Fibroblast of lung (primary cell): ENCODE data around the gene FKTN. TPM values are rescaled to one million over a fixed set of nuclear protein-coding genes. Genes with fewer than 3 reads are reported as not detected.

Source experiments
- DNase-seq, 2 donors: peaks; one replicate each; pipeline versions ENCODE4 v3.0.0 to v3.0.0-alpha.2; 2010; ENCODE audit warnings: low read depth in 2 of 2
- H2AFZ ChIP-seq: 2 replicates; pipeline ENCODE4 v1.5.1; 2012; ENCODE audit warnings: low read length, control low read depth, inconsistent platforms
- H3K27ac ChIP-seq: 2 replicates; pipeline ENCODE4 v1.5.1; 2011; ENCODE audit warnings: low read length, control low read depth; ENCODE audit not compliant: insufficient read depth
- H3K27me3 ChIP-seq: 2 replicates; pipeline ENCODE4 v1.5.1; 2011; ENCODE audit warnings: mild to moderate bottlenecking, low read length; ENCODE audit not compliant: control insufficient read depth, insufficient read depth
- H3K36me3 ChIP-seq: 2 replicates; pipeline ENCODE4 v1.5.1; 2011; ENCODE audit warnings: low read length; ENCODE audit not compliant: control insufficient read depth, insufficient read depth
- H3K4me1 ChIP-seq: 2 replicates; pipeline ENCODE4 v1.5.1; 2011; ENCODE audit warnings: low read length; ENCODE audit not compliant: control insufficient read depth, insufficient read depth; ENCODE audit errors: extremely low read depth
- H3K4me2 ChIP-seq: 2 replicates; pipeline ENCODE4 v1.5.1; 2011; ENCODE audit warnings: low read length, control low read depth; ENCODE audit not compliant: insufficient read depth; ENCODE audit errors: extremely low read depth
- H3K4me3 ChIP-seq, 4 experiments: fragments of 200-600 bp in 1 of 4; sonication (generic) in 1 of 4; replicated peaks in 1 of 4; 2 replicates each; pipeline ENCODE4 v1.5.1; 2011 to 2016; ENCODE audit warnings: low read length in 4 of 4, low read depth in 3 of 4, mild to moderate bottlenecking in 3 of 4, control low read depth in 2 of 4, inconsistent platforms in 1 of 4, mixed read lengths in 1 of 4; ENCODE audit not compliant: insufficient read depth in 1 of 4; ENCODE audit errors: control extremely low read depth in 1 of 4
- H3K79me2 ChIP-seq: 2 replicates; pipeline ENCODE4 v1.5.1; 2012; ENCODE audit warnings: mild to moderate bottlenecking, low read length, inconsistent platforms; ENCODE audit not compliant: control insufficient read depth, insufficient read depth
- H3K9ac ChIP-seq: 2 replicates; pipeline ENCODE4 v1.5.1; 2011; ENCODE audit warnings: mild to moderate bottlenecking, low read length, control low read depth; ENCODE audit not compliant: insufficient read depth
- H3K9me3 ChIP-seq: 2 replicates; pipeline ENCODE4 v1.5.1; 2012; ENCODE audit warnings: low read depth, low read length; ENCODE audit not compliant: control insufficient read depth, insufficient read depth
- H4K20me1 ChIP-seq: 2 replicates; pipeline ENCODE4 v1.5.1; 2011; ENCODE audit warnings: low read length; ENCODE audit not compliant: control insufficient read depth, insufficient read depth; ENCODE audit errors: extremely low read depth
- EZH2 ChIP-seq: IDR thresholded peaks from 2 replicates; pipeline ENCODE4 v1.5.1; 2012; ENCODE audit warnings: low read length, control low read depth, mild to moderate bottlenecking; ENCODE audit errors: missing control alignments
- polyA minus RNA-seq: library from RNA; depleted of rRNA, polyadenylated mRNA; stranded (reverse); fragments of >200 nt; gene quantifications from 2 replicates; pipeline ENCODE4 v1.2.3, GENCODE V29; 2011; ENCODE audit warnings: low replicate concordance
- polyA plus RNA-seq, 2 donors: library from polyadenylated mRNA; depleted of rRNA in 1 of 2; stranded (reverse) in 1 of 2; unstranded in 1 of 2; fragments of >200 nt; gene quantifications; 2 replicates each; pipeline ENCODE4 v1.2.1, GENCODE V29; 2011 to 2012; ENCODE audit warnings: missing spikeins in 1 of 2
- total RNA-seq: library from RNA; depleted of rRNA; stranded (reverse); fragments of >200 nt; gene quantifications from 2 replicates; pipeline ENCODE4 v1.2.1, GENCODE V29; 2014
- TF ChIP-seq, protein P1 (sequence below), 2 donors: IDR thresholded peaks in 1 of 2; conservative IDR thresholded peaks in 1 of 2; 1 replicate in 1 of 2; 2 replicates in 1 of 2; pipeline ENCODE4 v1.5.1; 2011 to 2012; ENCODE audit warnings: low read length in 2 of 2, control low read depth in 1 of 2, inconsistent platforms in 1 of 2, low read depth in 1 of 2, mild to moderate bottlenecking in 1 of 2

Gene FKTN
- 29.0 and 32.9 TPM in 2 replicates for total RNA-seq
- polyA plus RNA-seq, result 22.8 and 31.0 TPM in 2 replicates
- polyA plus RNA-seq (2012), result 11.1 and 15.7 TPM in 2 replicates
- 4.6 and 15.7 TPM in 2 replicates for polyA minus RNA-seq

DNA sequence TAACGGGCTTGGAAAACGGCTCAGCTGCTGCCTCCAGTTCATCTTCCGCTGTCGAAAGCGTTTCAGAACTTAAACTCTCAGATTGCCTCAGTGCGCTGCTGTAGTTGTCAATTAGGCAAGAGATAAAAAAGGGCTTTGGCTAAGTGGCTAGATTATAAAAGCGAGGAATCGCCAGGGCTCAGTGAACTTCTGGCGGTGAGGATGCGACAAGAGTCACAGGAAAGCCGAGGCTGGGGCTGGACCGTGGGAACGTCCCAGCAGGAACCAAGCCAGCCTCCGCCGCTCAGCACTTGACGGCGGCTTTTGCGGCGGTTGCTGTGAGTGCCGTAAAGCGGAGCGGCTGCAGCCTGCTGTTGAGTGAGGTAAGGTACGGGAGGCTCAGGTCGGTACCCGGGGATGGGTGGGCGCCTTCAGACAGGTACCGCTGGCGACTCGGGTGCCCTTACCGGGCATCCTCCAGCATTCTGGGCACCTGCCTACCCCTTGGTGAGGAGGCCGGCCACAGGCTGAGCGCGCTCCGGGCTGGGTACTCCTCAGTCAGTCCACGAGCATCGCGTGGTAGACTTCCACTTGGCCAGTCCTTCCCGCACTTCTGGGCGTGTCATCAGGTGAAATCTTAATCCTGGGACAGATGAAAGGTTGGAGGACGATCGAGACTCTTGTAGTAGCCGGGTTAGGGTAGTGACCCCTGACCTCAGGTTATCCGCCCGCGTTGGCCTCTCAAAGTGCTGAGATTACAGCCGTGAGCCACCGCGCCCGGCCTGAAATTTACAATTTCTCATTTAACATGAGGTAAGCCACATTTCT, at the start of gene FKTN:
Gene FKTN, plus strand, starts transcription at position 328 of the 807 bp plus-strand sequence. CDS start 16,902 bp downstream, outside the sequence.
- peaks cover 6% of the 10 kb centered on the region for H3K79me2 ChIP-seq
- no peaks in the 10 kb centered on the region for H3K4me1 ChIP-seq
- H4K20me1 ChIP-seq, result no peaks in the 10 kb centered on the region
- peak within 1 kb of the TSS; percentile 40 for H3K27ac ChIP-seq
- peak within 1 kb of the TSS; percentile 64 for H3K9ac ChIP-seq
- DNase-seq, result peak; percentile 82 to 85
- TF ChIP-seq EZH2, result no peak
- TF ChIP-seq, protein P1, sequence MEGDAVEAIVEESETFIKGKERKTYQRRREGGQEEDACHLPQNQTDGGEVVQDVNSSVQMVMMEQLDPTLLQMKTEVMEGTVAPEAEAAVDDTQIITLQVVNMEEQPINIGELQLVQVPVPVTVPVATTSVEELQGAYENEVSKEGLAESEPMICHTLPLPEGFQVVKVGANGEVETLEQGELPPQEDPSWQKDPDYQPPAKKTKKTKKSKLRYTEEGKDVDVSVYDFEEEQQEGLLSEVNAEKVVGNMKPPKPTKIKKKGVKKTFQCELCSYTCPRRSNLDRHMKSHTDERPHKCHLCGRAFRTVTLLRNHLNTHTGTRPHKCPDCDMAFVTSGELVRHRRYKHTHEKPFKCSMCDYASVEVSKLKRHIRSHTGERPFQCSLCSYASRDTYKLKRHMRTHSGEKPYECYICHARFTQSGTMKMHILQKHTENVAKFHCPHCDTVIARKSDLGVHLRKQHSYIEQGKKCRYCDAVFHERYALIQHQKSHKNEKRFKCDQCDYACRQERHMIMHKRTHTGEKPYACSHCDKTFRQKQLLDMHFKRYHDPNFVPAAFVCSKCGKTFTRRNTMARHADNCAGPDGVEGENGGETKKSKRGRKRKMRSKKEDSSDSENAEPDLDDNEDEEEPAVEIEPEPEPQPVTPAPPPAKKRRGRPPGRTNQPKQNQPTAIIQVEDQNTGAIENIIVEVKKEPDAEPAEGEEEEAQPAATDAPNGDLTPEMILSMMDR (conservative IDR thresholded peaks at IDR 0.05 in 1 of 2, IDR thresholded peaks at IDR 0.05 in 1 of 2; ENCODE audit: low read depth in 1 of 2, low read length in 2 of 2), result no peak
- no peaks in the 10 kb centered on the region for H3K9me3 ChIP-seq
- H2AFZ ChIP-seq, result peak within 1 kb of the TSS; percentile 97
- H3K4me3 ChIP-seq, result peak within 1 kb of the TSS; percentile 88 to 97 (median 94)
- H3K36me3 ChIP-seq, result no peaks in the 10 kb centered on the region
- H3K4me2 ChIP-seq, result peak within 1 kb of the TSS; percentile 93
- H3K27me3 ChIP-seq, result no peaks in the 10 kb centered on the region

DNA sequence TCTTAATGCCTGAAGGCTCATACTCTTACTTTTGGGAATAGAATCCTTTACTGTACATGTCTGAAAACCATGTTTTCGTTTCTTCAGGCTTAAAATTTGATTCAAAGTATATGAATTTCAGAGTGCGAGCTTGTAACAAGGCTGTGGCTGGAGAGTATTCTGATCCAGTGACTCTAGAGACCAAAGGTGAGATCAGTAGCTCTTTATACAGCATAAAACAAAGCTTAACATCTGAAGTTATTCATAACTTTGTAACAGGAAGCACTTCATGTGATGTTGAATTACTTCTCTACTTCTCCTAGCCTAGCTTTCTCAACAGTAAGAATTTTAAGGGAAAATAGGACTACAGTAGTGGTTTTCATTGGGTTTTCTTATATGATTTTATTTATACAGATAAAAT, 49.4 kb upstream of the FKTN start:
- H3K9me3 ChIP-seq, result no peaks in the 10 kb centered on the region
- no peak overlapping the region for H3K4me3 ChIP-seq
- no peak for DNase-seq
- no peak overlapping the region for H3K9ac ChIP-seq
- TF ChIP-seq, protein P1 (conservative IDR thresholded peaks at IDR 0.05 in 1 of 2, IDR thresholded peaks at IDR 0.05 in 1 of 2; ENCODE audit: low read depth in 1 of 2, low read length in 2 of 2), result no peak
- TF ChIP-seq EZH2, result no peak
- no peaks in the 10 kb centered on the region for H3K27me3 ChIP-seq
- peaks cover 1% of the 10 kb centered on the region for H3K36me3 ChIP-seq
- no peak overlapping the region for H3K4me2 ChIP-seq
- H3K4me1 ChIP-seq, result peaks cover 5% of the 10 kb centered on the region
- no peak overlapping the region for H3K27ac ChIP-seq
- H4K20me1 ChIP-seq, result no peaks in the 10 kb centered on the region
- no peak overlapping the region for H2AFZ ChIP-seq
- no peaks in the 10 kb centered on the region for H3K79me2 ChIP-seq

DNA sequence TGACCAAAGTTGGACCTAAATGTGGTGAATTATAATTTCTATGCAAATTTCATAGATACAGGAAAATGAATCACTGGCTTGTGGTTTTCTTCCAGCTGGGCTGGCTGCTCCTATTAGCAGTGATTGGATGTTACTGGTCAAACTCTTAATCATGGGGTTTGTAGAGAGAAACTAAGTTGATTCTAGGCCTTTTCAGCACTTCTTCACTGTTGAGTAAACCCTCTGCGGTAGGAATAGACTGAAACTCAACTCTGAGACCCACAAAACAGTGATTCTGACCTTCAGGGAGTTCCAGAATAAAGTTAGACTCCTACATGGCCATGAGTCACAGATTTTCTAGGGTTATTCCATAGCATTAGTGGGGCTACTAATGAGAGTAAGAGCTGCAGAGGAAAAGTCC, 47.9 kb upstream of the FKTN start:
- H4K20me1 ChIP-seq, result no peaks in the 10 kb centered on the region
- no peaks in the 10 kb centered on the region for H3K27me3 ChIP-seq
- TF ChIP-seq, protein P1 (conservative IDR thresholded peaks at IDR 0.05 in 1 of 2, IDR thresholded peaks at IDR 0.05 in 1 of 2; ENCODE audit: low read depth in 1 of 2, low read length in 2 of 2), result no peak
- no peak for TF ChIP-seq EZH2
- peak; percentile 71 to 96 for DNase-seq
- no peaks in the 10 kb centered on the region for H3K9me3 ChIP-seq
- peaks cover 1% of the 10 kb centered on the region for H3K36me3 ChIP-seq
- H3K9ac ChIP-seq, result no peak overlapping the region
- no peak overlapping the region for H3K4me3 ChIP-seq
- peak overlapping the region; percentile 19 for H3K4me2 ChIP-seq
- no peaks in the 10 kb centered on the region for H3K79me2 ChIP-seq
- no peak overlapping the region for H3K27ac ChIP-seq
- no peak overlapping the region for H2AFZ ChIP-seq
- H3K4me1 ChIP-seq, result peaks cover 5% of the 10 kb centered on the region
